GM03348 (cell line): ENCODE data around the gene EXOC6.

ENCODE experiments used
- DNase-seq: peaks from one replicate; pipeline ENCODE4 v3.0.0; 2012; ENCODE audit warnings: low spot score

EXOC6 gene

DNA sequence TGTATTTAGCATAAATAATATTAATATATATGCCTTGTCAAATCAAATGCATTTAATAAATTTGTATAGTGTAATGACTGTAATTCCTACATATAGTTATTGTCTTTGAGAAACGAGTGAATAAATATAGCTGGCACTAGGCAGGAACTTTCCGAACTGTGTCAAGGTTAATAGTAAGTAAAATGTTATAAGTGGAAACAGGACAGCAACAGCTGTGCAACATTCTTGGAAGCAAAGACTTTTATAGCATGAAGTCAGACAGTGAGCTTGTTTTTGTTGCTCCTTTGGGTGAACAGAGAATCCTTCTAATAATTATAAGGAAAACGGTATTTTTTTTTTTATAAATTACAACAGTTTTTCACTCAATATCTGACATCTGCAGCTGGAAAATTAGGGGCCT, 14.0 kb upstream of the EXOC6 start:
- no peak for DNase-seq

DNA sequence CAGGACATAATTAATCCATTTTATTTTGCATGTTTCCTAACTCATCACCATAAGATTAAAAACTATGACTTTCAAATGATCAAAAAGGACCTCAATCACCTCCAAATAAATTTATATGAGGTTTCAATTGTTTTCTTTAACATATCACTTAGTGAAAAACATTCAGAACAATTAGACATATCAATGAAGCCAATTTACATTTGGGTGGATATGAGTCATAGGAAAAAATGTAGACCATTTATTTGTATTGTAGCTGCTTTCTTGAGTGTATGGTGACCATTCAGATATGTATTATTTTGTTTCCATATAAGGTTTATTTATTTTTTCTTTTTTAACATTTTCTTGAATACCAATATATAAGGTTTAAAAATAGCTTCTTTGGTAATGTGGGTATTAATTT, 13.3 kb upstream of the EXOC6 start:
- DNase-seq: no peak

DNA sequence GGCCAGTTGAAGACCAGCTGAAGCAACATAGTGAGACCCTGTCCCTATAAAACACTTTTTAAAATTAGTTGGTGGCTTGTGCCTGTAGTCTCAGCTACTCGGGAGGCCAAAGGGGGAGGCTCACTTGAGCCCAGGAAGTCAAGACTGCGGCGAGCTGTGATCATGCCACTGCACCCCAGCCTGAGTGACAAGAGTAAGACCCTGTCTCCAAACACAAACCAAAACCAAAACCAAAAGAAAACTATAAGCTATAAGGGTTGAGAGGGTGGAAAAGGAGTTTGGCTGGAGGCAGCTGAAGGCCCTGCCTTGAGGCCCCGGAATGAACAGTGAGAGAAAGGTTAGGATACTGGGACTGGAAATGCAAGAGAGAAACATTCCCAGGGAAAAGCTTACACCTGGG, 10.9 kb upstream of the EXOC6 start:
- no peak for DNase-seq

DNA sequence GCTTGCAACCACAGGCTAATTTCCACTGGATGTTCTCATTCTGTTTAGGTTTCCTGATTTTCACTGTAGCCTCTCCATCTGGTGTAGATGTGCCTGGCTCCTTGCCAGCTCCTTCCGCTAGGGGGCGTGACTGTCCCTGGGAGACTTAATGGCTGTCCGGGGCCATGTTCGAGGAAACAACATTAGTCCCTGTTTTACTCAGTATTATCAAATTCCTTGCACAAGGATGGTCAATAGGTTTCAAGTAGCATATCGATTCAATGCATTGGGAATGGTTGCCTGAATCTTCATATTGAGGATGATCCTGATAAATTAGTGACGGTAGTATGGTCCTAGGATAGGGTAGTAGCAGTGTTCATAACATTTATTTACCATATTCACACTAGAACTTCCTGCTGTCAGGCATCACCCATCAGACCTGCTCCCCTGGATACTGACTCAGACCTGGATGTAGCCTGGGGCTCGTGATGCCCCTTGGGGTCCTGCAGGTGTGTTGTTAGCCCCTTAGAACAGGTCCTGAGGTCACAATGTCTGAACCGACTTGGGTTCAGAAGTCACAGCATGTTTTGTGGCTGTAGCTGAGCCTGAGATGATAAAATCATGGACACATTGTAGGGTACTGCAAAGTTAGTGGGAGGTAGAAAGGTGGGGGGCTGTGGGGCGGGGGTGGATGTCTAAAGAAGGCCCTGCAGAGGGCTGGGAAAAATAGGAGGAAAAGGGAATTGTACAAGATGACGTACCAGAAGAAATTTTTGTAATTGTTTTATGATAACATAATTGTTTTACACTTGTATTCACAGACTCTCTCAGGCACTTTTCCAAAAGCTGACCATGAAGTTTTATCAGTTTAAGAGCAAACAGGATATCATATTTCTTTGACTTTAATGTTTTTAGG, 8.9 kb upstream of the EXOC6 start:
- no peak for DNase-seq

DNA sequence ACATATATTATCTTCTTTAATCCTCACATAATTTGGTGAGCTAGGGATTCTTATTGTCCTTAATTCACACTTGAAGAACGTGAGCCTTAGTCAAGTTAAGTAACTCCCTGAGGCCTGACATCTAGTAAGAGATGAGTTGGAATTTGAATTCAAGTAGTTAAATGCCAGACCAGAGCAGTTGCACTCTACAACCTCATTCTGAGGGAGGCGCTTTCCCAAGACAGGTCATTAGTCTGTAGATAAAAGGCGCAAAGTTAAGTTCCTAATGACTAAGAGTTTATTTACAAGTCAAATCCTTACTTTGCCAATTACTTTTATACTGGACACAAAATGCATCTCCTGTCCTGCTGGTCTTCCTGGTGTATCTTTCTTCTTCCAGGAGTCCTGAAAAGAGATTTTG, 3.6 kb upstream of the EXOC6 start:
- no peak for DNase-seq

DNA sequence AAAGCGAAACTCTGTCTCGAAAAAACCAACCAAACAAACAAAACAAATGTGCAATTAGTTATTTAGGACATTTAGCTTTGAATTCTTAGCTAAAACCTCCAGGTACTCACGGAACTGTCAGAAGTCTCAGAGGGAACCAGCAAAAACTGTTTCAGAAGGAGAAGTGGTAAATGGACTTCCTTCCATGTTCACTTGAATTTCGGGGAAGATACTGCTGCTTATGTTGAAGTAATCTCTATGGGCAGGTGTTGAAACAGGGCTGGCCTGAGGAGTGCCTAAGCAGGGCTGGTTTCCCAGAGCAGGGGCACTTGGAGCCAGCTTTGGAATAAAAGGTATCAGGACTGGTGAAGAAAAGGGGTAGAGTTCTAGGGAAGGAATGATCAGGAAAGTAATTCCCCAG, 2.4 kb upstream of the EXOC6 start:
- DNase-seq: no peak

DNA sequence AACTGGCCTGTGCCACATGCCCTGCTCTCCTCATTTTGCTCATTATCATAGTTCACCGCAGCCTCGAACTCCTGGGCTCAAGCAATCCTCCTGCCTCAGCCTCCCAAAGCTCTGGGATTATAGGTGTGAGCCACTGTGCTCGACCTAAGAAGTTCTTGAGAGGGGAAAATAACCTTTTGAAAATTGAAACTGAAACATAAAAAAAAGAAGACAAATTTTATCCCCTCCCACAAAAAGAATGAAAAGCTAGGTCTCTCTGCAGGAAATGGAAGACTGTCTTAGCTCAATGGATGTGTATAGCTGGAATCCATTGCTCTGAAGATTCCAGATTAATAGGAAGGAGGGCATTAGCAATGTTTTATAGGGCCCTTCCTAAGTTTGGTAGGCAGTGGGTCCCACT, 2.0 kb upstream of the EXOC6 start:
- no peak for DNase-seq

DNA sequence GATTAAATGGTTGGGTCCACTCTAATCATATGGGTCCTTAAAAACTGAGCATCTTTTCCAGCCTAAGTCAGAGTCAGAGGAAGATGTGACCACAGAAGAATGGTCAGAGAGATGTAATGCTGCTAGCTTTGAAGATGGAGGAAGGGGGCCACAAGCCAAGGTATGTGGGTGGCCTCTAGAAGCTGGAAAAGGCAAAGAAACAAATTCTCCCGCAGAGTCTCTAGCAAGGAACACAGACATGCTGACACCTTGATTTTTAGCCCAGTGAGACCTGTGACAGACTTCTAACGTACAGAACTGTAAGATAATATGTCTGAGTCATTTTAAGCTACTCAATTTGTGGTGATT, 1.5 kb upstream of the EXOC6 start:
- DNase-seq: no peak

DNA sequence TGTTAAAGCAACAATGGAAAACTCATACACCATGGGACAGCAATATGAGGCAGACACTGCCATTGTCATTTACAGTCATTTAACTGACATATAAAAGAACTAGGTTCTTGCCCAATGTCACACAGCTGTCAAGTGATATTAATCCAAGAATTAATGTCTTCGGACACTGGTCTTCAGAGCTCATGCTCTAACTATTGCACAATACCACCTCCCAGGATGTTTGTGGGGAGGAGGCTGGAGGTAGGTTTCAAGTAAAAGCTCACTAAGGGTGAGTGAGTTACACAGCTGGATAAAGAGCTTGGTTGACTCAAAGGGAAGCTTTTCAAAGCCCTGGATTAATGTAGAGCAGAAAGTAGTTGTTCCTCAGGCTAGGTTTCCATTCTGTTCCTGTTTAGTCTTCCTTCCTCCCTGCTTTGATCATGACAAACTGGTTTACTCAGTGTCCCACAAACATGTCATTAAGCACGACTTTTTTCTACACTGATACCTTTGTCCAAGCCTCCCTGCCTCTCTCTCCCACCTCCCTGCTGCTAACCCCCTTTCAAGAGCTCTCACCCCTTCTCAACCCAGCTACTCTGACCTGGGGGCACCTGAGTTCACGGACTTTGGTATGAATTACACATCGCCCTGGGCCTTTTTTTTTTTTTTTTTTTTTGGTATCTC, 987 bp upstream of the EXOC6 start:
- no peak for DNase-seq

DNA sequence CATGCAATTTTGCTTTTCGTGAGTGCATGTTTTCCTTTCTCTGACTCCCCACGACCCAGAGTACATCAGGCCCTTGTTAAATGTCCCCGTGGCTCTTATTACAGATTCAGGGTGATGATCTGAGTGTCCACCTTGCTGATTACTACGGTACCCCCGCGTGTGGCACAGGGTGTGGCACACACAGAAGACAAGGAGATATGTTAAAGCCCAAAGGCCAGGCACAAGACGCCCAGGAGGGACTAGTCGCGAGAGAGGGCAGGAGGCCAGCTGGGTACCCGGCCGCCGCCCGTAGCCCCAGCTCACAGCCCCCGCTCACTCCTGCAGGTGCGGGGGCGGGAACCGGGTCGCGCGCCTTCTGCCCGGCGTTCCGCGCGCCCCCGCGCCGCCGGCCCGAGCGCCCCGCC, 281 bp upstream of the EXOC6 start:
- DNase-seq: no peak

DNA sequence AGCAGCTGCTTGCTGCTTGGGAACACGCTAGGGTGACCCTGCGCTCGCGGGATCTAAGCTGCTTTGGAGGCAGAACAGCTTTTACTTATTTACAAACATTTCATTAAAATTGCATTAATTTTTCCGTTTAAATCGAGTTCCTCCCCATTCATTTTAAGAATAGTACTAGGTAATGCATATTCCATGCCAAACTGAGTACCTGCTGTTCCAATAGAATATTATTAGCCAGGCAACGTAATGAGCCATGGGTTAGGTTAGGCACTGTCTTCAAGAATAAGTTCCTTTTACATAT, 860 bp downstream of the EXOC6 start:
- DNase-seq: no peak

DNA sequence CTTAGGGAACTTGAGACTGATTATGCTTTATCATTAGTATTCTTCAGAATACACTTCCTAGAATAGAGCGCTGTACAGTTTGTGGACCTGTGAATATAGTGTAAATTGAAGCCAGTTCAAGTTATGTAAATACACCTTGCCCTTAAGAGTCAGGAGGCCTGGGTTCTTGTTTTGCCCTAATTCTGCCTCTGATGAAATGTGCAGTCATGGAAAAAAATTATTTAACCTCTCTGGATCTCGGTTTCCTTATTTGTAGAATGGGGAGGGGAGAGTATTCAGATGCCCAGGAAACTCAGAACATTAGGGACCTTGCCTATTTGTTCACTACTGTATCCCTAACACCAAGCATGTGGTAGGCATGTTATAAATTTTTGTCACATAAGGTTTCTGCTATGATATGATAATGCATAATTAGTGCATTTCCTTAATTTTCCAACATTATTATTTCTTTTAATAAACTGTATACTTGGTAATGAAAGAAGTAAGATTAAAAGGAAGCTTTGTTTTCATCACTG, 1.3 kb downstream of the EXOC6 start:
- DNase-seq: no peak

DNA sequence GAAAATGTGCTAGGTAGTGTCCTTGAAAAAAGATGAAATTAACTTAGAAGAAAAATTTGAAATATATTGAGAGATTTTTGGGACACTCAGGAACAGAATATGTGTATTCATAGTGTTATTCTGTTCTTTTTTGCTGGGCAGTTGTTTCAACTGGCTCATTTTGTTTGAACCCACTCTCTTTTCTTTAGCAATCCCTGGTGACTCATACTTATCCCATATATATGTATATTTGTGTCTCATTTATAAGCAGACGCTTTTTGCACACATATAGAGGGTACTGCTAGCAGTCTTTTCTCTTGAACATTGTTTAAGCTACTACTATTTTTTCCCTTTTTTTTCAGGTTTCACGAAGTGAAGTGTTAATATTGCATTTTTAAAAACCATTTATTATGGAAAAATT, 1.9 kb downstream of the EXOC6 start:
- no peak for DNase-seq

DNA sequence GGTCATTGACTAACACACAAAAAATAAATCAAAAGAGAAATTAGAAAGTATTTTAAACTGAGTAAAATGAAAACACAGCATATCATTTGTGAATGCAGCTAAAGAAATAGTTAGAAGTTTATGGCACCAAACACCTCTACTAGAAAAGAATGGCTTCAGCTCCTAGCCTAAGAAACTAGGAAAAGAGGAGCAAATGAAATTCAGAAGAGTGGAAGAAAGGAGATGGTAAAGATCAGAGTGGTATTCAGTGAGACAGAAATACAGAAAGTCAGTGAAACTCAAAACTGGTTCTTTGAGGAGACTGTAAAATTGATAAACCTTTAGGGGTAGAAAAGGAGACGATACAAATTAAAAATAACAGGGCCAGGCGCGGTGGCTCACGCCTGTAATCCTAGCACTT, 2.7 kb downstream of the EXOC6 start:
- no peak for DNase-seq

DNA sequence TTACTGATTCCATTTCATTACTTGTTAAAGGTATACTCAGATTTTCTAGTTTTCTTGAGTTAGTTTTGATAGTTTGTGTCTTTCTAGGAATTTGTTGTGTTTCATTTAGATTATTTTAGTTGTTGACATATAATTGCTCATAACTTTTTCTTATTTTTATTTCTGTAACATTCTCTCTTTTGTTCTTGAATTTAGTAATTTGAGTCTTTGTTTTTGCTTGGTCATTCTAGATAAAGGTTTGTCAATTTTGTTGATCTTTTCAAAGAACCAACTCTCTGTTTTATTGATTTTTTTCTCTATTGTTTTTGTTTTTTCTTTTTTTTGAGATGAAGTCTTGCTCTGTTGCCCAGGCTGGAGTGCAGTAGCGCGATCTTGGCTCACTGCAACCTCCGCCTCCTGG, 7.2 kb downstream of the EXOC6 start:
- no peak for DNase-seq

DNA sequence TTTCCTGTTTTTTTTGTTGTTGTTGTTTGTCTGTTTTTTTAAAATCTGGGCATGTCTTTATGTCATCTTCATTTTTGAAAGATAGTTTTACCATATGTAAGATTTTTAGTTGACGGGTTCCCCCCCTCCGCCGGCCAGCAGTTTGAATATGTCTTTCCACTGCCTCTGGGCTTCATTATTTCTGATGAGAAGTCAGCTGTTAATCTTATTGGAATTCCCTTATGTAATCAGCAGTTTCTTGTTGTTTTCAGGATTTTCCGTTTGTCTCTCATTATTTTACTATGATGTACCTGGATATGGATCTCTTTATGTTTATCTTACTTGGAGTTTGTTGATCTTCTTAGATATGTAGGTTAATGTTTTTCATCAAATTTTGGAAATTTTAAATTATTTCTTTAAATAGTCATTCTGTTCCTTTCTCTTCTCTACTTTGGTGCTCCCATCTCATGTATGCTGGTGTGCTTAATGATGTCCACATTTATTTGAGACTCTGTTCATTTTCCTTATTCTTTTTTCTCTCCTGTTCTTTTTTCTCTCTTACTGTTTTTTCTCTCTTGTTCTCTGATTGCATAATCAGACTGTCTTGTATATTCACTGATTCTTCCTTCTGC, 9.7 kb downstream of the EXOC6 start:
- no peak for DNase-seq

DNA sequence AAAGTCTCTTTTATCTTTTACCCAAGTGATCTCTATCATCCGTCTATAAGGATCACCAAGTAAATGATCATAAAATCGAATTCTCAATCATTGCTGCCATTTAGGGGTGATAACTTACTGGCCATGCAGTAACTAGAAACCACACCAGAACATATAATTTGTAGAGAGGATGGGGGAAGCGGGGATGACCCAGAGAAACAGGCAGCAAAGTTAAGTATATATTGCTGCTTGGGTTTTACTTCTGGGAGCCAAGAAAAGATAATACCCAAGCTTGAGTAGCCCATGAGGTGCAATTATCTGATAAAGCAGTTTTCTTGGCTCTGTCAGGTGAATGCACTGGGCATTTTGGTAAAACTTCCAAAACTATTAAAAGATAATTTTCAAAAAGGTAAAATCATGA, 18.9 kb downstream of the EXOC6 start:
- no peak for DNase-seq

DNA sequence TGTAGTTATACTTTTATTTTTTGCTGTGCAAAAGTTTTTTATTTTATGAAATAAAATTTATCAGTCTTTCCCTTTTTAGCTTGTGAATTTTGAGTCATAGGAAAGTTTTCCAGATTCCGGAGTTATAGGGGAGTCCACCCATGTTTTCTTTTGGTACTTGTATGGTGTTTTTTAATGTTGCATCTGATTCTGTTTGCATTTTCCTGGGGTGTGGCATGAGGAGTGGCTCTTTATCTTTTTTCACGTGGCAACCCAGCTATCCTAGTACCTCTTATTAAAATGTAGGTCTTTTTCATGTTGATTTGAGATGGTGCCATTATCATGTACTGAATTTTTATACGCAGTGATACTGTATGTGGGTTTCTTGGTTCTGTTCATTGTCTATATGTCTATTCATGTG, 19.7 kb downstream of the EXOC6 start:
- no peak for DNase-seq

DNA sequence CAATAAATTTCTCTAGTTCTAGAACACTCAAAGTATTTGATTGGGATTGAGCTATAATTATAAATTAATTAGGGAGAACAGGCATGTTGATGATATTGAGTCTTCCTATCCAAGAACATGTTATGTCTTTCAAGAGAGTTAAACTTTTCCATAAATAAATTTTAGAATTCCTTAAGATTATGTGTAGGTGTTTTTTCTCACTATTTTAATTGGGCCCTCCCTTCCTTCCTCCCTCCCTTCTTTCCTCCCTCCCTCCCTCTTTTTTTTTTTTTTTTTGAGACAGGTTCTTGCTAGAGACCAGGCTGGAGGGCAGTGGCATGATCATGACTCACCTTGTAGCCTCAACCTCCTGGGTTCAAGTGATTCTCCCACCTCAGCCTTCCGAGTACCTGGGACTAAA, 20.2 kb downstream of the EXOC6 start:
- DNase-seq: no peak

DNA sequence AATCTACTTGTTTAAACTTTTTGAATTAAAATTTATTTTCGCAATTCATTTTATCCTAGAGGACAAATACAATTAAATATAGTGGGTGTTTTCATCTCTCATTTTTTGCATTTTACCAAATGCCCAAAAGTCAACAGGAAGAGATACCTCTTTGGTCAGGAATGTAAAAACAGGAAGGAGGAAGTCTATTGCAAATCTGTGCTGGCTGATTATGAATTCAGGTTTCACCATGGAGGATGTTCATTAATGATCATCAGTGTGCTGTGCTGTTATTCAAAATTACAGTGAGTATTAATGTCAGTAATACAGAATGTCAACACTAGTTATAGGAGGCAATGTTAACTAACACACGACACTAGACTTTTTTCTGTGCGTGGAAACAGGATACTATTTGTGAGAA, 24.7 kb downstream of the EXOC6 start:
- no peak for DNase-seq

DNA sequence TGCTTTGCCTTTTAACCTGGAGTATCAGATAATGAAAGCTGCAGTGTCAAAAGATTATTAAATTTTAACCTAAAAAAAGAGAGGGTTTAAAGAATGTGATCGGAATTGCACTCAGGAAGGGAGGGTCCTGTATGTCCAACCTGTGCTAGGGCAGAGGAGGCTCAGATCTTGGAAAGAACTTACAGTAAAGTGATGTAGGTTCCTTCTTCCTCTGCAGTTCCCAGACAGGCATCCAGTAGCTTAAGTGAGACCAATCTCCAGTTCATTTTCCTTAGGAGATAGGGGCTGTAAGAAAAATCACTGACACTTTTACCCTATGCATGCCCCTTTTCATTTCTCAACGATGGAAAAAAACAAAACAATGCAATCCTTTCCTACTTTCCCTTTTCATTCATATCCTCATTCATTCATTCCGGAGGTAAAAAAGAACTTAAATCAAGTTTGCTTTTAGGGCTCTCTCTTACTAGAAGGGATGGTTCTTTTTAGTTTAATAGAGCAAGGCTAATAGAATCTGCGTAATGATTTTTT, 28.3 kb downstream of the EXOC6 start:
- no peak for DNase-seq

DNA sequence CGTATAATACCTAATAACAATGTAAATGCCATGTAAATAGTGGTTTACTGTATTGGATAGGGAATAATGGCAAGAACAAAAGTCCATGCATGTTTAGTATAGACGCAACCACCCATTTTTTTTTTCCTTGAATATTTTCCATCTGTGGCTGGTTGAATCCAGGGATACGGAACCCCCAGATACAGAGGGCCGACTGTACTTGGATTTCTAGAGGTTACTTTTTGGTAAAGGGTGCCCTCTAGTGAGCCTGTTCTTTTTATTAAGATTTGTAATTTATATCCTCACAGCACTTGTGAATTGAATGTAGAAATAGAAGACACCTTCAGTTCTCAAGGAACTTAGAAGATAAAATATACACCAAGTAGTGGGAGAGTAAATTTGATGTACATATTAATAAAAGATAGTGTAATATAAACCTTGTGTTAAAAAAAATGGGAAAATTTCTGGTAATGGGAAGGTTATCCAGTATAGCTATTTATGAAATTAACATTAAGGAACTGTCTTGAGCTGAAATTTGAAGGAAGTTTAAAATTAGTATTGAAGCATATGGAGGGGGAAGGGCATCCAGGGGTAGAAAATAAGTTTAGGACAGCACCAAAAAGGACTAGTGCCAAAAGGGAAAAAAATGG, 32.0 kb downstream of the EXOC6 start:
- DNase-seq: peak; percentile 31

DNA sequence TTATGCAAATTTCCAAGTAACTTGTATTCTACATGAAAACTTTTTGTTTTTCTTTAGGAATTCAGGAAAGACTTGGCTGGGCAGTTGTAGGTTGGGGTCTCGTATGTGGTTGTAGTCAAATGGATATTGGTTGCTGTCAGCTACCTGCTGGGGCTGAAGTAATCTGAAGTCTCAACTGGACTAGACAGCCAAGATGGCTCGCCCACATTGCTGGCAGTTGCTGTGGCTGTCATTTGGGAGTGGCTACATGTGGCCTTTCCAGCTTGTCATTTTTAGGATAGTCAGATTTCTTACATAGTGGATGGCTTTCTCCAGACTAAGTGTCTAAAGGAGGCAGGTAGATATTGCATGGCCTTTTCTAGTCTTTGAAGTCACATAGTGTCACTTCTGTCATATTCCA, 32.6 kb downstream of the EXOC6 start:
- DNase-seq: no peak
